CD4-positive, alpha-beta T cell (primary cell): ENCODE measurements around the gene NUP133. TPM values are rescaled to one million over a fixed set of nuclear protein-coding genes. Genes with fewer than 3 reads are reported as not detected.

Experiments used
- ATAC-seq: fragments of 200-7000 bp; cut with Tn5 transposase; one replicate; pipeline ENCODE4 v1.10.0; 2022; ENCODE audit warnings: mild to moderate bottlenecking; ENCODE audit not compliant: poor library complexity
- CTCF ChIA-PET: fragments of 350-600 bp; sonication (Branson Sonifier 250); formaldehyde crosslinking; loops from one replicate; lab custom pipeline; 2021; ENCODE audit warnings: antibody characterized with exemption, inconsistent platforms; lab: Charles Lee
- POLR2A ChIA-PET: fragments of 350-600 bp; sonication (Branson Sonifier 250); formaldehyde crosslinking; loops from one replicate; lab custom pipeline; 2021; ENCODE audit warnings: antibody characterized with exemption, inconsistent platforms; lab: Charles Lee
- DNase-seq, 14 experiments: peaks; one replicate each; pipeline ENCODE4 v3.0.0-alpha.2; 2013 to 2020; ENCODE audit warnings: mixed read lengths in 2 of 14
- H3K27ac ChIP-seq, 2 donors: one replicate each; pipeline versions ENCODE4 v1.5.1 to v1.7.0; 2013; ENCODE audit warnings: low read length in 2 of 2, low read depth in 1 of 2, mild to moderate bottlenecking in 1 of 2
- H3K27me3 ChIP-seq, 2 experiments: 1 replicate in 1 of 2; 2 replicates in 1 of 2; pipeline versions ENCODE4 v1.6.1 to v1.7.0; 2013; ENCODE audit warnings: low read length in 2 of 2, control low read depth in 1 of 2, mild to moderate bottlenecking in 1 of 2, moderate library complexity in 1 of 2; ENCODE audit not compliant: insufficient read depth in 2 of 2, control insufficient read depth in 1 of 2
- H3K36me3 ChIP-seq: one replicate; pipeline ENCODE4 v1.6.1; 2013; ENCODE audit warnings: low read length, control low read depth; ENCODE audit not compliant: insufficient read depth
- H3K4me1 ChIP-seq: one replicate; pipeline ENCODE4 v1.6.1; 2013; ENCODE audit warnings: low read length, control low read depth; ENCODE audit not compliant: insufficient read depth
- H3K4me3 ChIP-seq: one replicate; pipeline ENCODE4 v1.5.1; 2013; ENCODE audit warnings: mild to moderate bottlenecking, low read length, moderate library complexity
- H3K9me3 ChIP-seq, 2 experiments: 1 replicate in 1 of 2; 2 replicates in 1 of 2; pipeline versions ENCODE4 v1.6.1 to v1.7.0; 2013; ENCODE audit warnings: low read length in 2 of 2, mild to moderate bottlenecking in 2 of 2, control low read depth in 1 of 2, moderate library complexity in 1 of 2; ENCODE audit not compliant: control insufficient read depth in 1 of 2, insufficient read depth in 1 of 2
- H3K27ac Mint-ChIP-seq: one replicate; pipeline ENCODE4 v1.8.0; 2020; ENCODE audit warnings: mixed read lengths
- H3K27me3 Mint-ChIP-seq: one replicate; pipeline ENCODE4 v1.8.0; 2021; ENCODE audit warnings: mixed read lengths
- H3K36me3 Mint-ChIP-seq: one replicate; pipeline ENCODE4 v1.8.0; 2021; ENCODE audit warnings: low read depth, mixed read lengths
- H3K4me1 Mint-ChIP-seq: one replicate; pipeline ENCODE4 v1.8.0; 2021; ENCODE audit warnings: low read depth, mixed read lengths
- H3K4me3 Mint-ChIP-seq: one replicate; pipeline ENCODE4 v1.8.0; 2020; ENCODE audit warnings: mild to moderate bottlenecking, mixed read lengths
- H3K9me3 Mint-ChIP-seq: one replicate; pipeline ENCODE4 v1.8.0; 2020; ENCODE audit warnings: mixed read lengths
- CTCF ChIP-seq: fragments of 200-600 bp; IDR thresholded peaks from one replicate; pipeline ENCODE4 v1.8.0; 2022; ENCODE audit warnings: antibody characterized with exemption, mild to moderate bottlenecking
- intact Hi-C, 2 experiments: fragments of 100-400 bp; cut with DNase I in 1 of 2; cut with micrococcal nuclease in 1 of 2; formaldehyde crosslinking; loops; one replicate each; pipeline versions ENCODE4 v1.15.1 to v1.9.0; 2023 to 2025; cut with DNase I, micrococcal nuclease
- total RNA-seq, 174 experiments: library from RNA in 2 of 174; stranded (reverse) in 2 of 174; gene quantifications; one replicate each; pipeline ENCODE4 v1.2.3 and lab custom pipeline; 2021 to 2026

The NUP133 gene
- total RNA-seq, 2 experiments from 2014 or later = 42.0 to 45.3 TPM

- DNase-seq (no peak), ATAC-seq (no peak)
- Mint-ChIP-seq H3K9me3 (no peaks in the 10 kb centered on the region), H3K4me1 (peaks cover 16% of the 10 kb centered on the region), H3K4me3 (no peak overlapping the region), H3K27me3 (no peaks in the 10 kb centered on the region), H3K36me3 (peaks cover 81% of the 10 kb centered on the region), H3K27ac (no peak overlapping the region)
- Histone ChIP-seq H3K27me3 (no peaks in the 10 kb centered on the region), H3K27ac (no peak overlapping the region), H3K9me3 (no peaks in the 10 kb centered on the region), H3K4me3 (no peak overlapping the region), H3K4me1 (peaks cover 6% of the 10 kb centered on the region), H3K36me3 (peaks cover 69% of the 10 kb centered on the region)
- TF ChIP-seq CTCF = no peak
- CTCF ChIA-PET = no interaction called here
- POLR2A ChIA-PET = no interaction called here
- intact Hi-C loops = no loop called here
Measured at GRCh38 chr1:229539863-229540506, 31.8 kb upstream of the NUP133 start.

GRCh38 chr1:229538945-229539344 lies 30.8 kb upstream of the NUP133 start:
- Mint-ChIP-seq H3K4me3 (no peak overlapping the region), H3K27ac (no peak overlapping the region), H3K4me1 (peaks cover 16% of the 10 kb centered on the region), H3K27me3 (no peaks in the 10 kb centered on the region), H3K36me3 (peaks cover 75% of the 10 kb centered on the region), H3K9me3 (no peaks in the 10 kb centered on the region)
- intact Hi-C loops = no loop called here
- Histone ChIP-seq H3K4me1 (peaks cover 6% of the 10 kb centered on the region), H3K4me3 (no peak overlapping the region), H3K36me3 (peaks cover 61% of the 10 kb centered on the region), H3K9me3 (no peaks in the 10 kb centered on the region), H3K27ac (no peak overlapping the region), H3K27me3 (no peaks in the 10 kb centered on the region)
- DNase-seq (no peak), ATAC-seq (no peak)
- ChIA-PET CTCF (no interaction called here), POLR2A (no interaction called here)
- no peak for TF ChIP-seq CTCF

- intact Hi-C loops = no loop called here
- DNase-seq (no peak), ATAC-seq (no peak)
- Mint-ChIP-seq H3K27me3 (no peaks in the 10 kb centered on the region), H3K27ac (no peak overlapping the region), H3K4me1 (peaks cover 8% of the 10 kb centered on the region), H3K4me3 (no peak overlapping the region), H3K9me3 (no peaks in the 10 kb centered on the region), H3K36me3 (peaks cover 75% of the 10 kb centered on the region)
- Histone ChIP-seq H3K4me3 (no peak overlapping the region), H3K36me3 (peaks cover 58% of the 10 kb centered on the region), H3K4me1 (peaks cover 6% of the 10 kb centered on the region), H3K27ac (no peak overlapping the region), H3K27me3 (no peaks in the 10 kb centered on the region), H3K9me3 (no peaks in the 10 kb centered on the region)
- CTCF ChIA-PET = no interaction called here
- POLR2A ChIA-PET = no interaction called here
- no peak for TF ChIP-seq CTCF
Measured at GRCh38 chr1:229537894-229538293, 29.8 kb upstream of the NUP133 start.
